HG02642 (cell line): ENCODE measurements around the gene FITM1.
"Not testable (repeated sequence)": the region's sequence is repeated elsewhere in the genome, so short reads cannot be mapped to it uniquely, and the experiment has no call there.

Experiments used
- ATAC-seq: cut with Tn5 transposase; IDR thresholded peaks from one replicate; pipeline ENCODE4 v1.9.1; 2021; ENCODE audit warnings: mild to moderate bottlenecking; ENCODE audit not compliant: unreplicated experiment, poor library complexity

FITM1 gene

GRCh38 chr14:24096545-24097181, 33.8 kb upstream of the FITM1 start:
- ATAC-seq = no peak

GRCh38 chr14:24098229-24098926, 32.1 kb upstream of the FITM1 start:
- ATAC-seq = no peak

- no peak for ATAC-seq
Observed at GRCh38 chr14:24098927-24099813, 31.3 kb upstream of the FITM1 start.

GRCh38 chr14:24100197-24100981, 30.1 kb upstream of the FITM1 start:
- ATAC-seq = no peak

- no peak for ATAC-seq
Observed at GRCh38 chr14:24100982-24101494, 29.4 kb upstream of the FITM1 start.

GRCh38 chr14:24102357-24103048, 28.0 kb upstream of the FITM1 start:
- no peak for ATAC-seq

GRCh38 chr14:24103451-24103850, 27.0 kb upstream of the FITM1 start:
- no peak for ATAC-seq

GRCh38 chr14:24105609-24106239, 24.7 kb upstream of the FITM1 start:
- ATAC-seq = not testable (repeated sequence)

GRCh38 chr14:24106672-24107271, 23.7 kb upstream of the FITM1 start:
- ATAC-seq = no peak

- peak; percentile 24 for ATAC-seq
Observed at GRCh38 chr14:24108336-24108874, 22.1 kb upstream of the FITM1 start.

- ATAC-seq = no peak
Observed at GRCh38 chr14:24110060-24110459, 20.4 kb upstream of the FITM1 start.

GRCh38 chr14:24110523-24110922, 19.9 kb upstream of the FITM1 start:
- ATAC-seq = no peak

- no peak for ATAC-seq
Observed at GRCh38 chr14:24113379-24113800, 17.1 kb upstream of the FITM1 start.

- ATAC-seq = peak; percentile 29
Observed at GRCh38 chr14:24113801-24114531, 16.5 kb upstream of the FITM1 start.

GRCh38 chr14:24114532-24115421, 15.7 kb upstream of the FITM1 start, which contains the start of the genes DCAF11 and NRL:
Gene DCAF11 (plus strand): TSS chr14:24114777. CDS start chr14:24115595, 818 bp downstream.
Gene NRL (minus strand): TSS chr14:24114949. CDS start chr14:24082848, 32,101 bp downstream.
- peak; percentile 86 for ATAC-seq

- no peak for ATAC-seq
Observed at GRCh38 chr14:24115422-24116127, 14.9 kb upstream of the FITM1 start.
